Measurements from ENCODE around the gene CTDSP2. TPM values are rescaled to one million over a fixed set of nuclear protein-coding genes. Genes with fewer than 3 reads are reported as not detected.

The CTDSP2 gene
- total RNA-seq, 4 donors from 2014 or later: 47.1 to 120 (median 71.7) TPM

- WGBS, 2 donors: 26 to 41% methylated on average over 8 of the region's 8 CpGs
- peak overlapping the region in 2 of 4 donors; percentile 4 to 22 for H3K4me3 ChIP-seq
- H3K9me3 ChIP-seq: no peaks in the 10 kb centered on the region
- intact Hi-C loops (cut with DNase I): loop anchor here (10.0 kb wide), 1 partner anchor 54 kb away; the partner anchor contains the start of gene TSFM
- TF ChIP-seq CTCF (IDR thresholded peaks at IDR 0.05) (no peak), POLR2A (IDR thresholded peaks at IDR 0.05) (no peak)
- no peaks in the 10 kb centered on the region for H3K36me3 ChIP-seq
- DNase-seq: no peak
- H3K4me1 ChIP-seq: peaks cover 84 to 100% (median 100%) of the 10 kb centered on the region in 3 donors
- H3K27me3 ChIP-seq: no peaks in the 10 kb centered on the region
- H3K27ac ChIP-seq: peak overlapping the region; percentile 7 to 71 (median 60)
These were observed 7.8 kb downstream of the CTDSP2 start for GRCh38 chr12:57838594-57839302.

GRCh38 chr12:57837864-57838562, 8.5 kb downstream of the CTDSP2 start:
- intact Hi-C loops (cut with DNase I): loop anchor here (10.0 kb wide), 1 partner anchor 53 kb away; the partner anchor contains the start of gene TSFM
- 3 to 30% methylated on average over 1 to 5 of the region's 5 CpGs for WGBS, 2 donors
- Histone ChIP-seq H3K36me3 (no peaks in the 10 kb centered on the region), H3K27ac (peak overlapping the region; percentile 7 to 71 (median 60)), H3K9me3 (no peaks in the 10 kb centered on the region), H3K27me3 (no peaks in the 10 kb centered on the region), H3K4me3 (peak overlapping the region in 2 of 4 donors; percentile 4 to 22), H3K4me1 (peaks cover 79 to 100% (median 100%) of the 10 kb centered on the region in 3 donors)
- DNase-seq: no peak
- TF ChIP-seq POLR2A (IDR thresholded peaks at IDR 0.05) (no peak), CTCF (IDR thresholded peaks at IDR 0.05) (no peak)

GRCh38 chr12:57836442-57837375, 9.8 kb downstream of the CTDSP2 start:
- H3K4me3 ChIP-seq: peak overlapping the region in 2 of 4 donors; percentile 22 to 46
- 6 to 9% methylated on average over 10 to 12 of the region's 13 CpGs for WGBS, 2 donors
- H3K4me1 ChIP-seq: peaks cover 81 to 100% (median 100%) of the 10 kb centered on the region in 3 donors
- H3K36me3 ChIP-seq: no peaks in the 10 kb centered on the region
- no peaks in the 10 kb centered on the region for H3K9me3 ChIP-seq
- intact Hi-C loops (cut with DNase I): loop anchor here (10.0 kb wide), 1 partner anchor 52 kb away; the partner anchor contains the start of gene TSFM
- H3K27ac ChIP-seq: peak overlapping the region; percentile 21 to 71 (median 61)
- H3K27me3 ChIP-seq: no peaks in the 10 kb centered on the region
- DNase-seq: no peak
- no peak for TF ChIP-seq POLR2A (IDR thresholded peaks at IDR 0.05)
- TF ChIP-seq CTCF (IDR thresholded peaks at IDR 0.05): no peak

GRCh38 chr12:57835366-57836288, 10.9 kb downstream of the CTDSP2 start:
- intact Hi-C loops (cut with DNase I): loop anchor here (10.0 kb wide), 1 partner anchor 51 kb away; the partner anchor contains the start of gene TSFM
- H3K27ac ChIP-seq: peak overlapping the region; percentile 21 to 71 (median 61)
- no peaks in the 10 kb centered on the region for H3K27me3 ChIP-seq
- 29 to 48% methylated on average over 7 to 9 of the region's 9 CpGs for WGBS, 2 donors
- TF ChIP-seq POLR2A (IDR thresholded peaks at IDR 0.05) (no peak), CTCF (IDR thresholded peaks at IDR 0.05) (no peak)
- H3K4me3 ChIP-seq: peak overlapping the region in 2 of 4 donors; percentile 22 to 46
- DNase-seq: no peak
- H3K36me3 ChIP-seq: no peaks in the 10 kb centered on the region
- H3K4me1 ChIP-seq: peaks cover 81 to 100% (median 100%) of the 10 kb centered on the region in 3 donors
- H3K9me3 ChIP-seq: no peaks in the 10 kb centered on the region
